ENCODE data around the gene ELMO3.

Gene ELMO3

DNA sequence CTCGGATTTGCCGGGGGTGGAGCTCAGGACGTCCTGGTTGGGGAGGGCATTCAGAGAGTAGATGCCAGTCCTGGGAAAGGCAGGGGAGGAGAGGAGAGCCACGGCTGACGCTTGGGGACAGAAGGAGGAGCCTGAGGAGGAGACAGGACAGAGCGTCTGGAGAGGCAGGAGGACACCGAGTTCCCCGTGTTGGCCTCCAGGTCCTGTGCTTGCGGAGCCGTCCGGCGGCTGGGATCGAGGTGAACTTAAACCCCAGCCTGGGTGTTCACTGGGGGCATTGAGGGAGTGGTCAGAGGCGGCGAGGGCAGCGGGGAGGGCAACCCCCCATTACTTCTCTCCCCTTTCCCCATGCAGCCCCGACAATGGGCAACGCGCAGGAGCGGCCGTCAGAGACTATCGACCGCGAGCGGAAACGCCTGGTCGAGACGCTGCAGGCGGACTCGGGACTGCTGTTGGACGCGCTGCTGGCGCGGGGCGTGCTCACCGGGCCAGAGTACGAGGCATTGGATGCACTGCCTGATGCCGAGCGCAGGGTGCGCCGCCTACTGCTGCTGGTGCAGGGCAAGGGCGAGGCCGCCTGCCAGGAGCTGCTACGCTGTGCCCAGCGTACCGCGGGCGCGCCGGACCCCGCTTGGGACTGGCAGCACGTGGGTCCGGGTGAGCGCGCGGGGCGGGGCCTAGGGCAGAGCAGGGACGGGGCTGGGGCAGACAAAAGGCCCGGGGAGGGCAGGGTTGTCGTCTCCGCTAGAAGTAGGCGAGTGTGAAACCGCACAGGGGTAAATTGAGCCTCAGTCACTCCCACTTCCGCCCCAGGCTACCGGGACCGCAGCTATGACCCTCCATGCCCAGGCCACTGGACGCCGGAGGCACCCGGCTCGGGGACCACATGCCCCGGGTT, 24.9 kb upstream of the ELMO3 start:
- Histone ChIP-seq H3K27me3 (replicated peaks; ENCODE audit: control insufficient read depth, insufficient read depth, low read length) (no peaks in the 10 kb centered on the region), H3K36me3 (ENCODE audit: control insufficient read depth, insufficient read depth, low read length) (no peaks in the 10 kb centered on the region), H3K4me3 (replicated peaks; ENCODE audit: low read depth, low read length) (peak overlapping the region; percentile 37)
- DNase-seq (ENCODE audit: extremely low read depth, insufficient read length), result peak; percentile 80
- TF ChIP-seq CTCF (IDR thresholded peaks at IDR 0.05; ENCODE audit: insufficient read depth, low read length, poor library complexity, severe bottlenecking), result peak; percentile 28

DNA sequence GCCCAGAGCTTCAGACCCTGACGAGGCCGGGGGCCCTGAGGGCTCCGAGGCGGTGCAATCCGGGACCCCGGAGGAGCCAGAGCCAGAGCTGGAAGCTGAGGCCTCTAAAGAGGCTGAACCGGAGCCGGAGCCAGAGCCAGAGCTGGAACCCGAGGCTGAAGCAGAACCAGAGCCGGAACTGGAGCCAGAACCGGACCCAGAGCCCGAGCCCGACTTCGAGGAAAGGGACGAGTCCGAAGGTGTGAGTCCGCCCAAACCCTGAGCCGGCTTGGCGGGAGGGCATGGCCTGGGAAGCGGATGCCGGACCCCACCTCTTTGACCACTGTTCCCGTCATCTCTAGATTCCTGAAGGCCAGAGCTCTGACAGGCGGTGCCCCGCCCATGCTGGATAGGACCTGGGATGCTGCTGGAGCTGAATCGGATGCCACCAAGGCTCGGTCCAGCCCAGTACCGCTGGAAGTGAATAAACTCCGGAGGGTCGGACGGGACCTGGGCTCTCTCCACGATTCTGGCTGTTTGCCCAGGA, 24.2 kb upstream of the ELMO3 start:
- Histone ChIP-seq H3K36me3 (ENCODE audit: control insufficient read depth, insufficient read depth, low read length) (no peaks in the 10 kb centered on the region; the same call in 1 of the 2 replicates), H3K27me3 (replicated peaks; ENCODE audit: control insufficient read depth, insufficient read depth, low read length) (no peaks in the 10 kb centered on the region), H3K4me3 (replicated peaks; ENCODE audit: low read depth, low read length) (no peak overlapping the region; the same call in 1 of the 2 replicates)
- no peak for TF ChIP-seq CTCF (IDR thresholded peaks at IDR 0.05; ENCODE audit: insufficient read depth, low read length, poor library complexity, severe bottlenecking)
- no peak for DNase-seq (ENCODE audit: extremely low read depth, insufficient read length)

- Histone ChIP-seq H3K4me3 (replicated peaks; ENCODE audit: low read depth, low read length) (no peak overlapping the region), H3K36me3 (ENCODE audit: control insufficient read depth, insufficient read depth, low read length) (no peaks in the 10 kb centered on the region; the same call in 1 of the 2 replicates), H3K27me3 (replicated peaks; ENCODE audit: control insufficient read depth, insufficient read depth, low read length) (no peaks in the 10 kb centered on the region)
- DNase-seq (ENCODE audit: extremely low read depth, insufficient read length), result no peak
- TF ChIP-seq CTCF (IDR thresholded peaks at IDR 0.05; ENCODE audit: insufficient read depth, low read length, poor library complexity, severe bottlenecking), result no peak
These were observed 22.3 kb upstream of the ELMO3 start for GRCh38 chr16:67176662-67177061.

GRCh38 chr16:67177743-67178699, 20.9 kb upstream of the ELMO3 start:
- Histone ChIP-seq H3K36me3 (ENCODE audit: control insufficient read depth, insufficient read depth, low read length) (no peaks in the 10 kb centered on the region; the same call in 1 of the 2 replicates), H3K27me3 (replicated peaks; ENCODE audit: control insufficient read depth, insufficient read depth, low read length) (no peaks in the 10 kb centered on the region), H3K4me3 (replicated peaks; ENCODE audit: low read depth, low read length) (peak overlapping the region; percentile 51)
- TF ChIP-seq CTCF (IDR thresholded peaks at IDR 0.05; ENCODE audit: insufficient read depth, low read length, poor library complexity, severe bottlenecking), result no peak
- DNase-seq (ENCODE audit: extremely low read depth, insufficient read length), result peak; percentile 65

DNA sequence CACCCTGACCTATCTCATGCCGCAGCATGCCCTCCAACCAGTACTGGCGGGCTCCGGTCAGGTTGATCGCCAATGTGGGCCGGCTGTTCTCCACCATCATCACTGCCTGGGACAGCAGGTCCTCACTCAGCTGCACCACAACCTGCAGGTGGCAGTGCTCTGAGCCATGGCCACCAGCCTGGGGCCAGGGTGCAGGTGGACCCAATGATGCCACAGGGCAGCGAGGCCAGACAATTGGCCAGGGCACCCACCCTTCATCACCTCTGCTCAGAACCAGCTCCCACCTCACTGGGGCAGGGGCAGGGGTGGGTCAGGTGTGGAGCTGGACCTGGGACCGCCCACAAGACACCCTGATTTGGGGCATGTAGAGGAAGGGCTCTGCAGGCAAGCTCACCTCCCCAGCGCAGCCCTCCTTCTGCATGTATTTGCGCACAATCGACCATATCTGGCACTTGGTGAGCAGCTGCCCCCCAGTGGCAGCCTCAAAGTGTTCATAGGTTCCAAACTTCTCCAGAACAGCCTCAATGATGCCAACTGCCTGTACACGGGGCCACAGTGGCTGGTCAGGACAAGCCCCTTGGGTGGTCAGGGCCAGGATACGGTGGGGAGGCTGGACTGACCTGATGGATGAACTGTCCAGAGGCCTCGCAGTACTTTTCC, 19.4 kb upstream of the ELMO3 start:
- Histone ChIP-seq H3K27me3 (replicated peaks; ENCODE audit: control insufficient read depth, insufficient read depth, low read length) (no peaks in the 10 kb centered on the region; the same call in 1 of the 2 replicates), H3K36me3 (ENCODE audit: control insufficient read depth, insufficient read depth, low read length) (no peaks in the 10 kb centered on the region; the same call in 1 of the 2 replicates), H3K4me3 (replicated peaks; ENCODE audit: low read depth, low read length) (no peak overlapping the region)
- DNase-seq (ENCODE audit: extremely low read depth, insufficient read length), result no peak
- peak; percentile 14 for TF ChIP-seq CTCF (IDR thresholded peaks at IDR 0.05; ENCODE audit: insufficient read depth, low read length, poor library complexity, severe bottlenecking)
